ENCODE data around the gene PGAP6.

DNA sequence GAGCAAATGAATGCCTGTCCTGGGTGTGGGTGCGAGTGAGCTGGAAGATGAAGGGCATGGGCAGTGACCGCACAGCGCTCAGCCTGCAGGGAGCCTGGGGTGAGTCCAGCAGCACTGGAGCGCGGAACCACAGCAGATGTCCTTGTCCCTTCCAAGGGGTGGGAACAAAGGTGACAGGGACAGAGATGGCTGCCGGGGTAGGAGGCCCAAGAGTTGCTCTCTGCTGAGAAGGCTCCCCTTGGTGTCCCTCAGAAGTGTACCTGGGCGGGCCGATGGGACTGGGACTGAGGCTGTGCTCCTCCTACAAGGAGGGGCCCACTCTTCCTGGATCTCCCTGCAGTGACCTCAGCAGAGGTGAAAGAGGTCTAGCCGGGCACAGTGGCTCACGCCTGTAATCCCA is 7.6 kb upstream of the PGAP6 start:
- TF ChIP-seq ZNF766 (CRISPR knock-in tag; IDR thresholded peaks at IDR 0.05; ENCODE audit: borderline replicate concordance) (no peak), ZNF274 (CRISPR knock-in tag; IDR thresholded peaks at IDR 0.05) (no peak), GPBP1L1 (CRISPR knock-in tag; IDR thresholded peaks at IDR 0.05) (no peak), ARNT (IDR thresholded peaks at IDR 0.05) (no peak), ZEB1 (IDR thresholded peaks at IDR 0.05; ENCODE audit: insufficient replicate concordance, low read depth) (no peak), STAT6 (CRISPR knock-in tag; IDR thresholded peaks at IDR 0.05; ENCODE audit: borderline replicate concordance) (no peak), KAT8 (CRISPR knock-in tag; IDR thresholded peaks at IDR 0.05) (no peak), JUN (CRISPR knock-in tag; IDR thresholded peaks at IDR 0.05) (no peak), ZNF275 (CRISPR knock-in tag; IDR thresholded peaks at IDR 0.05; ENCODE audit: borderline replicate concordance) (no peak), ZBTB1 (CRISPR knock-in tag; IDR thresholded peaks at IDR 0.05; ENCODE audit: borderline replicate concordance) (no peak), HNF4A (CRISPR knock-in tag; IDR thresholded peaks at IDR 0.05) (no peak), RAD21 (CRISPR knock-in tag; IDR thresholded peaks at IDR 0.05) (no peak)
- TF ChIP-seq, protein P1, sequence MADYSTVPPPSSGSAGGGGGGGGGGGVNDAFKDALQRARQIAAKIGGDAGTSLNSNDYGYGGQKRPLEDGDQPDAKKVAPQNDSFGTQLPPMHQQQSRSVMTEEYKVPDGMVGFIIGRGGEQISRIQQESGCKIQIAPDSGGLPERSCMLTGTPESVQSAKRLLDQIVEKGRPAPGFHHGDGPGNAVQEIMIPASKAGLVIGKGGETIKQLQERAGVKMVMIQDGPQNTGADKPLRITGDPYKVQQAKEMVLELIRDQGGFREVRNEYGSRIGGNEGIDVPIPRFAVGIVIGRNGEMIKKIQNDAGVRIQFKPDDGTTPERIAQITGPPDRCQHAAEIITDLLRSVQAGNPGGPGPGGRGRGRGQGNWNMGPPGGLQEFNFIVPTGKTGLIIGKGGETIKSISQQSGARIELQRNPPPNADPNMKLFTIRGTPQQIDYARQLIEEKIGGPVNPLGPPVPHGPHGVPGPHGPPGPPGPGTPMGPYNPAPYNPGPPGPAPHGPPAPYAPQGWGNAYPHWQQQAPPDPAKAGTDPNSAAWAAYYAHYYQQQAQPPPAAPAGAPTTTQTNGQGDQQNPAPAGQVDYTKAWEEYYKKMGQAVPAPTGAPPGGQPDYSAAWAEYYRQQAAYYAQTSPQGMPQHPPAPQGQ (CRISPR knock-in tag; IDR thresholded peaks at IDR 0.05; ENCODE audit: borderline replicate concordance), result no peak
